DLD1 (cell line): Measurements from ENCODE around the gene LRRC30.

ENCODE experiments used
- in situ Hi-C: cut with HindIII; loops from 2 replicates; pipeline ENCODE4 v1.10.0; 2017; ENCODE audit warnings: low sequenced_read_pairs

The LRRC30 gene

DNA sequence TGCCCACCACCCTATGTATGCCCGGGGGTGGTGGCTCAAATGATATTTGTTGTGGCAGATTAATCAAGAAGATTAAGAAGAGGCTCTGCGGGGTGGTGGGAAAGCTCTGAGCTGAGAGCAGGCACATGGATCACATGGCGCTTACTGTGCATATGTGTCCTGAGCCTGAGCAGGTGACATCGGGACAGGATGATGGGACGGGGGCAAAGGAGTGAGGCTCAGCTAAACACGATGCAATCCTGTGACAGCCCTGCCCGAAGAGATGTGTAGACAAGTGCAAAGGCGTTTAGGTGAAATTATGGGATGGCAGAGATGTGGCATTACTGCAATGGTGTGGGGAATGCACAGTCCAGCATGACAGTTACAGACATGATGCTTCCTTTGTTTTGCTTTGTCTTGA, 6.0 kb downstream of the LRRC30 start:
- in situ Hi-C loops = loop anchor here (10.0 kb wide), 1 partner anchor 1158 kb away; no protein-coding TSS in a partner anchor

DNA sequence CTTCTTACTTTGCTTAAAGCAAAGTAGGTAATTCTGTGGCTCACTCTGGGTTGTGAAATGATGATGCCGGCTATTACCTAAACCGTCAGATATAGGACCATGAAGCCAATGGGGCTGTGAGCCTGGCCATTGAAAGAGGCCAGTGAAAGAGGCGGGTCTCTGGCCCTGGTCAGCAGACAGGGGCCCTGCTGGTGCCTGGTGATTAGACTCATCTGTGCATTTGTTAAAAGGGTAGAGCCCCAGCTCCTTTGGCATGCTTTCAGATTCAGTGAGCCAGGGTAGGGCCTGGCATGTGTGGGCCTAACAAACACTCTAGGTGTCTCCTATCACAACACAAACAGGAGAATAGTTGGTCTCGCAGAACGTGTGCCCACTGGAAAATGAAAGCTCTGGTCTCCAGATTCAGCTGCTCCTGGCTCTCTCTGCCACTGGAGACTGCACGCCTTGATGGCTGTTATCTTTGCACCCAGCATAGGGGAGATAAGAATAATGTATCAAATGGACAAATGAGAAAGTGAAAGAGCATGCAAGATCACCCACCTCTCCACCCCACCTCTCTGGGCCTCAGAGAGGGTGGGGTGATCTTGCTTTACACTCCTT, 6.9 kb downstream of the LRRC30 start:
- in situ Hi-C loops = loop anchor here (10.0 kb wide), 1 partner anchor 1157 kb away; no protein-coding TSS in a partner anchor

DNA sequence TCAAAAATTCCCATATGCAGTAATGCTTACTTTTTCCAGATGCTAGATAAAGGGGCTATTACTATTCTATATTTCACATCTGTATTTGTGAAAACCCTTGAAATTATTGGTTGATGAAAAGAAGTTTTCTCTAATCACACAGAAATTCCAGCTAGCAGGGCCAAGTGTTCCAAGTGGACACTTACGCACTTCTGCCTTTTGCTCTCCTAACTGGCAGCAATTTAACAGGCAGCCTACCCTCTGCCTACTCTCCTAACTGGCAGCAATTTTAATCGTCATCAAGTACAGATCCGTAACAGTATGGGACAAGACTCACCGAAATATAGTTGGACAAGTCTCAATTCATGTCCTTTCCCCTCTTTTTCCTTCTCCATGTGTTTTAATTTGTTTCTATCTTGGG, 12.0 kb downstream of the LRRC30 start:
- in situ Hi-C loops = no loop called here

DNA sequence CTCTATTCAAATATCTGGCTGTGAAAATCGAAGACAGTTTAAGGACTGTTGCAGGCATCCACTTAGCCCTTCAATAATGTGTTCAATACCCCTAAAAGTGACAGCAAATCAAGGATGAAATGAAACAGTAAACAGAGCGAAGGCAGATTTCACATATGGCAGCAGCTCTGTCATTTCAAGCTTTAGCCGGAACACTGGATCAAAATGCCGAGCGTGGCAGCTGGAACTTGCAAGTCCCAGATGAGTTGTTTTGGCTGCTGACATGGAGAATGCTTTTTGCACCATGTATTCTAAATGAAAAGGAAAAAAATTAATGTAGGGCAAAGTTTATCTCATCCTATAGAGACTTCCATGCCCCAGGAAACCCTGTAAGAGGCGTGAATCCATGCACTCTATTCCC, 18.0 kb downstream of the LRRC30 start:
- in situ Hi-C loops = no loop called here

DNA sequence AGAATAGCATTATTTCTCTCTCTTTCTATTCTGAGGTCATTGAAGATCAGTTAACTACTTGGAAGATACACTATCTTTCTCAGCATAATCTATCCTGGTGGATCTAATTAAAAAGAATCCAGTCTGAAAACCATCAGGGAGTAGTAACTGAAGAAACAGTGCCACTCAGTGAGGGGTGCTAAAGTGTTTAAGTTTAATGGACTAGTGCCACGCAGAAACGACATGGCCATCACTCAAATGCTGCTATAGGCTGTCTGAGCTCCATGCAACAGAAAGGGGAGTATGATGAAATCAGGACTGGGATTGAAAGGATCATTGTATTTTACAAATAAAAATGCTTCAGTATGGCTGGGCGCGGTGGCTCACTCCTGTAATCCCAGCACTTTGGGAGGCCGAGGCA, 23.3 kb downstream of the LRRC30 start:
- in situ Hi-C loops = loop anchor here (25.0 kb wide), 1 partner anchor 1233 kb away; no protein-coding TSS in a partner anchor

DNA sequence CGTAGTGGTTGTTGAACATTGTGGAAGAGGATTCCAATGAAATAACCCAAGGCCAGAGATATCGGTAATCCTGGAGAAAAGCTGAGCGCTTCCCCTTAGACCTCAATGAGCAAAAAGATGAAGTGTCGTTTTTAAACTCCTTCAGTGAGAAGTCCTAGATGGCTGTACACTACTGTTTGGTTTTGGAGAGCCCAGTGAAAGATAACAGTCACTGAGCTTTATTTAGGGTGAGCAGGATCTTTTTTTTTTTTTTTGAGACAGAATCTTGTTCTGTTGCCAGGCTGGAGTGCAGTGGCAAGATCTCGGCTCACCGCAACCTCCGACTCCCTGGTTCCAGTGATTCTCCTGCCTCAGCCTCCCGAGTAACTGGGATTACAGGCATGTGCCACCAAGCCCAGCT, 24.2 kb downstream of the LRRC30 start:
- in situ Hi-C loops = loop anchor here (25.0 kb wide), 1 partner anchor 1232 kb away; no protein-coding TSS in a partner anchor

DNA sequence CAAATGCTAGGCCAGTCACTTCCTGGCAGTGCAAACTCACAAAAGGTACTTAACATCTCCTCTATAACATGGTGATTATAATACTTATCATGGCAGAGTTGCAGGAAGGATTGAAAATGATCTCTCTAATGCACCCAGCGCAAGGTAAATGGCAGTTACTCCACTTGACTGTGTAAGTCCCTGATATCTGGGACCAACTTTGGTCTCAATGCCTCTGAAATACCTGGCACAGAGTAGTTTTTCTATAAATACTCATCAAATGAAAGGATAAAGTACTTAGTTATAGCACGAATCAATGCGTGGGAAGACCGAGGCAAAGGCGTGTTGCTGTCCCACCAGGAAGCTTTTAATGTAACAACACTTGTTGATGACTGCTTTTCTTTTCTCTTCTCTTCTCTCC, 24.8 kb downstream of the LRRC30 start:
- in situ Hi-C loops = loop anchor here (25.0 kb wide), 1 partner anchor 1232 kb away; no protein-coding TSS in a partner anchor

DNA sequence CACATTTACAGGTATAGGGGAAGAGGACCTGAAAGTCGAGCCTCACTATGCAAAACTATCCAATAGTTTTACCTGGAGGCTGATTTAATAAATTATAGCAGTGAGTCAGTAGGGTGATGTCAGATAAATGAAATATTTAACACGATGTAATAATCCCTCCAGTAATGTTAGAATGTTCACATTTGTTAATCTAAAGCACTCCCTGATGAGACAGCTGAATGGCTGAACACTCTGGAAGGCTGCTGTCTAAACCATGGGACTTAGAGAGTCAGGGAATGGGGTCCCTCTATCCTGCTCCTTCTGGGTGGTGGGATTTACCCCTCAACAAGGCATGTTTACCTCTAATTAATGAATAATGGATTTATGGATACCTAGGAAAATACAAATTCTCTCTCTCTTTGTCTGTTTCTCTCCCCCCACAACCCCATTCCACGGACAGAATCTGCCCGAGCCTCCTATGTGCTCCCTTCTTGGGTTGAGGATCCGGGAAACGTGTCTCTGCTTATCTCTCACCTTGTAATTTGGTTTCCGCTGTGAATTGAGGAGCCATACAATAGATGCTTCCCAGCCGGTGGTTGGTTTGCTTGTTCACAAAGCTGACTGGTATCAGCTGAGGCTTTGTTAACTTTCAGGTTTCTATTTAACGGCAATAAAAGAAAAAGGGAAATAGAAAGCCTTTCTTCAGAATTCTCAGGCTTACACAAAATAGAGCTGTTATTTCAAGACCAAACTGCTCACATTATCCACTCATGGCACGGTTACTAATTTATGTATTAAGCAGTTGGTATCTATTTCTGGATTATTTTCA, 25.9 kb downstream of the LRRC30 start:
- in situ Hi-C loops = loop anchor here (25.0 kb wide), 1 partner anchor 1230 kb away; no protein-coding TSS in a partner anchor

DNA sequence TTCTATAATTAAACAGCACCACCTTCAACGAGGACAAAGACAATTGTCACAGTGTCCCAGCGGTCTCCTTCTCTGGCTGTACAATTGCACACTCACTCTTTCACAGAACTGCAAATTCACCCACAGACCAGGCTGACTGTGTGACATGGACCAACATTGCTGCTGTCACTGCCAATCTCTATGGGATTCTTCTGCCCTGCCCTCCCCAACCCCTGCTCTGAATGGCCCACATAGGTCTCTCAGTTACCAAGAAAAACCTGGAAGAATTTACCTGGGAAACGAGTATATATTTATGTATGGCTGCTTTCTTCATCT, 26.5 kb downstream of the LRRC30 start:
- in situ Hi-C loops = loop anchor here (25.0 kb wide), 1 partner anchor 1230 kb away; no protein-coding TSS in a partner anchor

DNA sequence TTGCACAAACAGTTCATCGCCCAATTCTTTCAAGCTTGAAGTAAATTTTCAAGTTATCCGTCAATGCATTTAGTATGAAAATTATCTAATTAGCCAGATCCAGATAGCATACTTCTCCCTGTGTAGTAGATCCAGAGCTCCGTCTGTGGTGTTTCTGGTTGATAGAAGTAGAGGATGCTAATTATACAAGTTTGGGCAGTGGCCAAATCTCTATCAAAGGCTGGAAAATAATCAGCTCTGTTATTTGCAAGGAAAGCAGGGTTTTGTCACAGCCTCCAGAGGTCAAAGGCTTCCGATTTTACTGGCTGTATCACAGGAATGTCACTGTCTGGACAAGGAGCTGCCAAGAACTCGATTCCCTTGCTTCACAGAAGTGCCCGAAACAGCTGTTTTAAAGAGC, 28.6 kb downstream of the LRRC30 start:
- in situ Hi-C loops = loop anchor here (25.0 kb wide), 1 partner anchor 1228 kb away; no protein-coding TSS in a partner anchor

DNA sequence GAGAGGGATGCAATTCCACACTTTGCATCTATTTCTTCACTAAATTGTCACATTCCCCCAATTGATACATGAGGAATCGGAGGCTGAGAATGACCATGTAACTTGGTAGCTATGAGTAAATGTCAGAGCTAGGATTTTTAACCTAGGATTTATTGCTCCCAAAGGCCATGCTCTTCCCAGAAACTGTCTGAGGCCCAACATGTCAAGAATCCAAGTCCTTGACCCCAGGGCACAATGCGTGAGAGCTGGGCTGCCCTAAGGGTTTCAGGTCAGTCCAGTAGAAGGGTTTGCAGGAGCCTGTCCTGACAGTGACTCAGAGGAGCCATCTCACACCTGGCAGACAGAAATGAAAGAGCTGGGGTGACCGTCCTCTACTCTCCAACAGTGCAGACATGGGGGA, 30.3 kb downstream of the LRRC30 start:
- in situ Hi-C loops = loop anchor here (25.0 kb wide), 1 partner anchor 1226 kb away; no protein-coding TSS in a partner anchor

DNA sequence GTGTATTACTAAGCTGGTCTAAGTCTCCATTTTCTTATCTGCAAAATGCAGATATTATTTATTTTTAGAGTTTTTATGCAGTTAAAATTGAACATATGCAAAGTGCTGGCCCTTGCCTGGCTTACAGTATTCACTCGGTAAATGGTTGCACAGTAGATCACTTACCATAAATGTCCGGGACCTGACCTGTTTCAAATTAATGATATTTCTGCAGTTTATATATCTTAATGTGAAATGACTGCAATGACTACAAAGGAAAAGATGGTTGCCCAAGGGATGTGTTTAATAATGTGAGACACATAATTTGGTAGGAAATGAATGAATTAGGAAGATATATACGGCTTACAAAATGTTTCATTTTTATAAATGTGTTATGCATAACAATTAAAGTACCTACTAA, 37.1 kb downstream of the LRRC30 start:
- in situ Hi-C loops = loop anchor here (25.0 kb wide), 1 partner anchor 1219 kb away; no protein-coding TSS in a partner anchor

DNA sequence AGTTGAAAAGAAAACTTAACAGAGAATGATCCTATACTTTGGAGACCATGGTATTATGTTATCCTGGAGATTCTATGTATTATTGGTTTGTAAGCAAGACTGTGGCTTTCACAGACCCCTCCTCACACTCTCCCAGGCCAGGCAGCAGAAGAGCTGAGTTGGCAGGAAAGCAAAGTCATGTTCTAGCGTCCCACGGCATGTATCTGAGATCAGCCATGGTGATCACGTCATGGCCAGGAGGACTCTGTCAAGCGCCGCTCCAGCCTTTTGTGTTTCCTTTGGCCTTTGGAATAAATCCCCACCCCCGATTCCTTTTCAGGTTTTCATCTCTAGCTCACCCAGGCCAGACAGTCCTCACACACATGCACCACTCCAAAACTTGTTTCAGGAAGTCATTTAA, 39.1 kb downstream of the LRRC30 start:
- in situ Hi-C loops = loop anchor here (25.0 kb wide), 1 partner anchor 1217 kb away; no protein-coding TSS in a partner anchor

DNA sequence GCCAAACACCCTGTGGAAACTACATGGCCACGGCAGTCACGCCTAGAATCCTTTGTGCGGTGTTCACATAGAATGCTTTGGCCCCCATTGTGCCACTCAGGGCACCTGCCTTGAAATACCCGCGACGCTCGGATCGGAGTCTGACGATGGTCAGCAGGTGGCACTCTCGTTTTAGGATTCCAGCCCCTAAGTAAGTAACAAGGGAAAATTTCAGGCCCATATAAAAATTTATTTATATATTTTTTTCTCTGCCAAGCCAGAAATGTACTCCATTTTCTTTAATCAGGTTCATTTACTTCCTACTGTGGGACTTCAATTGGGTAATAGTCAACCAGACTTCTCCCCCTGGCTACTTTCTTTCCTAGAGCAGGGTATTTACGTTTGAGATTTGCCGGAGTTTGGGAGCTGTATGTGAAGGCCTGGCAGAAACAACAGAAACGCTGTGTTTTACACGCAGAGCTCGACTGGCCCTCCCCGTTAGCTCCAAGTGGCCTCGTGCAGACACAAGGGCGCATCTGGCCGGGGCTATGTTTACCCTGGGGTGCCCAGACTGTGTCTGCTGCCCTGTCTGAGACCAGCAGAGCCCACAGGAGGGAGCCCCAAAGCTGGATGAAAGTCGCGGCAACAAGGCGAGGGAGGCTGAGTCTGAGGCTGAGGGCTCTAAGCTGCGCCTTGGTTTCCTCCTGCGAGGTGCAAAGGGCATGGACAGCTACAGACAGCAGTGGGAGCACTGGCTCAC, 41.6 kb downstream of the LRRC30 start:
- in situ Hi-C loops = loop anchor here (25.0 kb wide), 1 partner anchor 1215 kb away; no protein-coding TSS in a partner anchor

DNA sequence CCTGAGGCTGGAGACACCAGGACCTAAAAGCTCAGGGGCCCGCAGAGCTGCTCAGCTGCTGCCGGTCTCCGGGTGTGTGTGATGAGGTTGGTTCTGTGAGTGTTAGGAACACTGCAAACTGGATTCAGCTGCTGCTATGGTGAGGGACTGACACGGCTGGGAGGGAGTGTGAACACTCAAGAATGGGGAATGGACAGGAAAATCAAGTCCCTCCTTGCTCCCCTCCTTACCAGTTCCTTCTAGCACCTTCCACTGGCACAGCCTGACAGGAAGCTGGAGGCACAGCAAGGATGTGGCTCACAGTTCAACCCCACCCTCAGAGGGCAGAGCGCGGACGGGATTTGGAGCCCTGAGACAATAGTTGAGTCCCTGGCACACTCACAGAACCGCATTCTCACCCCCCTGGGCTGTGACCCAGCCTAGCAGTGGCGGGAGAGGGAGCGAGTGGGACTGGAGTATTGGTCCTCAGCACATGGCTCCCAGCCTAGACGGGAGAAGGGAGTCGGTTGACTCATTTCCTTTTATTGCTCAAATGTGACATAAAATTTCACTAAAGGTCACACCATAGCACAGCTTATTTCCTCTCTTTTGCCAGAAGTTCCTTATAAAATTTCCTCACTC, 42.5 kb downstream of the LRRC30 start:
- in situ Hi-C loops = loop anchor here (25.0 kb wide), 1 partner anchor 1214 kb away; no protein-coding TSS in a partner anchor

DNA sequence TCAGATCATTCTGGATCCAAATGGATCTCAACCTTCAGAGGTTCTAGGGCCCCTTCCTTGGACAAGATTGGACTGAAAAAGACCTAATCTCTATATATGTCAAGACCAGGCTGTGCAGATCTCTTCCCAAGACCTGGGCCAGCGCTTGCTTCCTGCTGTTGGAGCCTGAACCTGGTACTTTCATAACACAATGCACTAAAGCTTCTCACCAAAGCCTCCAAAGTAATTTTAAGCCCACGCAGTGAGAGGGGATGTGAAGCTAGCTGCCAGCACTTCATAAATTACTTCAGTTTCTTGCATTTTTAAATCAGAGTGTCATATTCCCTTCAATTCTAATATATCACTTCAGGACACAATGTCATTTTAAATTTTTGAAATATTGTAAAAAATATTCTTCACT, 50.7 kb downstream of the LRRC30 start:
- in situ Hi-C loops = no loop called here
